Effector memory CD4-positive, alpha-beta T cell (primary cell): ENCODE measurements around the gene RPL37A.

Source experiments
- DNase-seq, 3 donors: peaks; one replicate each; pipeline ENCODE4 v3.0.0-alpha.2; 2020
- H3K27ac ChIP-seq: 2 replicates; pipeline ENCODE4 v1.7.0; 2013; ENCODE audit warnings: mild to moderate bottlenecking, low read length, moderate library complexity; ENCODE audit not compliant: insufficient read depth, poor library complexity, severe bottlenecking
- H3K27me3 ChIP-seq: replicated peaks from 2 replicates; pipeline ENCODE4 v1.7.0; 2013; ENCODE audit warnings: mild to moderate bottlenecking, low read length; ENCODE audit not compliant: insufficient read depth, control insufficient read depth, poor library complexity, severe bottlenecking
- H3K36me3 ChIP-seq: 2 replicates; pipeline ENCODE4 v1.7.0; 2013; ENCODE audit warnings: mild to moderate bottlenecking, low read length, moderate library complexity; ENCODE audit not compliant: control insufficient read depth, insufficient read depth
- H3K4me1 ChIP-seq: 2 replicates; pipeline ENCODE4 v1.7.0; 2013; ENCODE audit warnings: low read length, mild to moderate bottlenecking; ENCODE audit not compliant: control insufficient read depth, insufficient read depth, poor library complexity, severe bottlenecking
- H3K4me3 ChIP-seq: 2 replicates; pipeline ENCODE4 v1.7.0; 2013; ENCODE audit warnings: low read length, low read depth, mild to moderate bottlenecking; ENCODE audit not compliant: insufficient read depth, poor library complexity, severe bottlenecking
- H3K9me3 ChIP-seq: 2 replicates; pipeline ENCODE4 v1.7.0; 2013; ENCODE audit warnings: mild to moderate bottlenecking, low read length, moderate library complexity; ENCODE audit not compliant: control insufficient read depth

Gene RPL37A

DNA sequence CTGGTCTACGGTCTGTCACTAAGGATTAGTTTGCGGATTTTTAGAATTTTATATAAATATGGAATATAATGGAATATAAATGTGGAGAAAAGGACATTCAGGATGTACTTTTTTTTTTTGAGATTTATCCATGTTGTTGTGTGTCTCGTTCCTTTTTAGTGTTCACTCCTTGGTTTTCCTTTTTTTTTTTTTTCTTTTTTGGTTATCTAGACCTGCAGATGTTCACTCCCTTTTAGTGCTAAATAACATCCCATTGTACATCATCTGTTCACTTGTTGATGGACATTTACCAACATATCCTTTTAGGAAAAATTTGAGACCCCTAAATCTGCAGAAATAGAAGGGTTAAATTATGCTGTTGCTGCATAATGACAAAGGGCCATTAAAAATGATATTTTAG, 25.5 kb upstream of the RPL37A start:
- no peak overlapping the region for H3K4me3 ChIP-seq
- no peaks in the 10 kb centered on the region for H3K9me3 ChIP-seq
- no peak overlapping the region for H3K27ac ChIP-seq
- DNase-seq = no peak
- no peaks in the 10 kb centered on the region for H3K4me1 ChIP-seq
- peaks cover 14% of the 10 kb centered on the region for H3K36me3 ChIP-seq
- H3K27me3 ChIP-seq = no peaks in the 10 kb centered on the region

DNA sequence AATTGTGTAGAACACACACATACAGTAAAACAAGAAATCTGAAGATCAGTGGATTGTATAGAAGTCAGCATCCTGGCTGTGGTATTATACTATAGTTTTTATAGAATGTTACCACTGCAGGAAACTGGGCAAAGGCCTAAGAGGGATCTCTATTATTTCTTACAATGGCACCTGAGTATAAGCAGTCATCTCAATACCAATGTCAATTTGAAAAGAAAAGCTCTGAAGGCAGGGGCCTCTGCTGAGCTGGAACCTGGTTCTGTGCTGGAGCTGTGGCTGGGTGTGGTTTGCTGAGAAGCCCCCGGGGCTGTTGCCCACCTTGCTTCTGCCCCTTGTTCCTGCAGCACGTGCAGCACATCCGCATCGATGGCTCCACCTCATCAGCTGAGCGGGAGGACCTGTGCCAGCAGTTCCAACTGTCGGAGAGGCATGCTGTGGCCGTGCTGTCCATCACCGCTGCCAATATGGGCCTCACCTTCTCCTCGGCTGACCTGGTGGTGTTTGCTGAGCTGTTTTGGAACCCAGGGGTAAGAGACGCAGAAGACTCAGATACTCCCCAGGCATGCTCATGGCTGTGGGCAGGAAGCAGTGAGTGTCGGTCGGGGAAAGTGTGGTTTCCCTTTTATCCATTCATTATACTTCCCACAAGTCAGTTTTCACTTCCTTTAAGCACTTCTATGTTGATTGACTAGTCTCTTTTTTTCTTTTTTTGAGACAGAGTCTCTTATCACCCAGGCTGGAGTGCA, 23.5 kb upstream of the RPL37A start:
- Histone ChIP-seq H3K4me1 (no peaks in the 10 kb centered on the region), H3K4me3 (no peak overlapping the region), H3K27me3 (no peaks in the 10 kb centered on the region), H3K9me3 (no peaks in the 10 kb centered on the region), H3K27ac (no peak overlapping the region), H3K36me3 (peaks cover 23% of the 10 kb centered on the region)
- DNase-seq = no peak

DNA sequence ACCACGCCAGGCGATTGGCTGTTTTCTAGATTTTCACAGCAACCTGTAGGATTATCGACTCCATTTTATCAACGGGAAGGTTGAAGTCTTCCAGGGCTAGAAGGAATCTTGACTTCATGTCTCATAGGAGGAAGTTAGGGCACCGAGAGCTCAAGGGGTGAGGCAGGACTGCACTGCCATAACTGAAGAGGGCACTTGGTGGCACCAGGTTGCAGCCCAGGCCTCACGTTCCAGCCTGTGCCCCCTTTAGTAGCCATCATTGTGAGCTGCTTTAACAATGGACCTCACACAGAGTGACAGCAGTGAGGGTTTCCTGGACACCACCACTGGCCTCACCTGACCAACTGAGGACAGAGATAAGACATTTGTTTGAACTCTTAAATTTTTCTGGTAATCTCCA, 22.9 kb upstream of the RPL37A start:
- Histone ChIP-seq H3K4me3 (no peak overlapping the region), H3K36me3 (peaks cover 23% of the 10 kb centered on the region)
- no peak for DNase-seq

DNA sequence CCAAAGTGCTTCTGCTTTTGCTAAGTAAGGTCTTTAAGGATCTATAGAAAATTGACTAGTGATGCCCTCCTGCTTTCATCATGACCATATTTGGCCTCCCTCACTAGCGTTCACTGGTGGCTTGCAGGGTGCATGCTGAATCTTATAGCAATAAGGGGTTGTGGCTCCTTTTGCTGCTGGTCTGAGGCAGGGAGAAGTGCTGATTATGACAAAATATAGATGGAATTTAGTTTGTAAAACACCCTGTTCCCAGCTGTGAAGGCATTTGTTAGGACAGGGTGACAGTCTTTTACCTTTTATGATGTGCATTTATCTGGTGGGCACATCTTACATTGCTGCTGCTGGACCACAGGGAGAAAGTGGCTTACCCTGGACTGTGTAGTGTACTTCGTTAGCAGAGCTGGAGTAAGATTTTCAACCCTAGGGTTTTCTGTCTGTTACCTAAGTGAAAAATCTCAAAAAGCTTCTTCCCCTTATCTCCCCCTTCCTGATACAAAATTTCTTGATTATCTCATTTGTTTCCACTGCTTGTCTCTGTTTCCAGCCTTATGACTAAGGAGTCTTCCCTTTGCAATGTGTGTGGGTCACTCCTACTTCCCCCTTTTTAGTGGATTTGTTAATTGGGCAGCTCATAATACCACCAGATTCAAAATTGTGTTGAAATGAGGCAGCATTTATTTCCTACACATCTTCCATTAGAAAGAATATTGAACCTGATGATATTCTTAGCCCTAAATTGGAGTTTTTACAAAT, 21.2 kb upstream of the RPL37A start:
- Histone ChIP-seq H3K27ac (no peak overlapping the region), H3K4me3 (no peak overlapping the region), H3K4me1 (no peaks in the 10 kb centered on the region), H3K27me3 (no peaks in the 10 kb centered on the region), H3K9me3 (no peaks in the 10 kb centered on the region), H3K36me3 (peaks cover 23% of the 10 kb centered on the region)
- DNase-seq = no peak

More for the DNA sequence above, 22.9 kb upstream of the RPL37A start:
- H3K27ac ChIP-seq = no peak overlapping the region
- no peaks in the 10 kb centered on the region for H3K9me3 ChIP-seq
- no peaks in the 10 kb centered on the region for H3K4me1 ChIP-seq
- no peaks in the 10 kb centered on the region for H3K27me3 ChIP-seq

DNA sequence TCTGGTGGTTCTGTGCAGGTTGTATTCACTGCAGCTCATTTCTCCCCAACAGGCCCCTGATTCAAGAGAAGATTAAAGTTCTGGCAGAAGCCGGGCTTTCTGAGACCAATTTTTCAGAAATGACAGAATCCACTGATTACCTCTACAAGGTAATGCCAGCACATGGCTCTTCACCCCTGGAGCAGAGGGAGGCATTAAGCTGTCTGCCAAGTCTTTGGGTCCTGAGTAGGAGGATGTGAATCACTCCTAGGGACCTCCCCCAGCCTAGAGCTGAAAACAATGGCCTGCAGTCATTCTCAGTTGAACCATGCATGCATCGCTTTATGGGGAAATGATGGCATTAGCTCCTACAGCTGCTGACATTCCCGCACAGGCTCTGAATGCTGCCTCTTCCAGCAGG, 20.5 kb upstream of the RPL37A start:
- Histone ChIP-seq H3K27me3 (no peaks in the 10 kb centered on the region), H3K4me3 (no peak overlapping the region), H3K27ac (no peak overlapping the region), H3K4me1 (no peaks in the 10 kb centered on the region), H3K9me3 (no peaks in the 10 kb centered on the region), H3K36me3 (peaks cover 23% of the 10 kb centered on the region)
- no peak for DNase-seq

DNA sequence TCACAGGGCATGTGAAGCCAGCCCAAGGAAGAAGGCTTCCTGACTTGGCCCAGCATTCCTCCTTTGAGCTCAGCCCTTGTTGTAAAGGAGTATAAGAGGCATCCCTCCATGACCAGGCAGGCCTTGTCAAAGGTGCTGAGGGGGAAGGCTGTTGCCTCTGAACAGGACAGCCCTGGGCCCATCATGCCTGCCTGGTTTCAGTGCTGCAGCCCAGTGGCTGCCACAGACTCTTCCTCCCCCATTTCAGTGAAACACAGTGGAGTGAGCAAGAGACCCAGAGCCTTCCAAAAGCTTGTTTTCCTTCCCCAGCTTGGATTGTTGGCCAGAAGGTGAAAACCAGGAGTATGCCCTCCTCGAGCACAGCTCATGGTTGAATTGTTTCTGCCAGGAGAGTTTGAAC, 19.9 kb upstream of the RPL37A start:
- H3K27me3 ChIP-seq = no peaks in the 10 kb centered on the region
- H3K27ac ChIP-seq = no peak overlapping the region
- peaks cover 23% of the 10 kb centered on the region for H3K36me3 ChIP-seq
- H3K4me3 ChIP-seq = no peak overlapping the region
- DNase-seq = no peak
- H3K4me1 ChIP-seq = no peaks in the 10 kb centered on the region
- no peaks in the 10 kb centered on the region for H3K9me3 ChIP-seq

DNA sequence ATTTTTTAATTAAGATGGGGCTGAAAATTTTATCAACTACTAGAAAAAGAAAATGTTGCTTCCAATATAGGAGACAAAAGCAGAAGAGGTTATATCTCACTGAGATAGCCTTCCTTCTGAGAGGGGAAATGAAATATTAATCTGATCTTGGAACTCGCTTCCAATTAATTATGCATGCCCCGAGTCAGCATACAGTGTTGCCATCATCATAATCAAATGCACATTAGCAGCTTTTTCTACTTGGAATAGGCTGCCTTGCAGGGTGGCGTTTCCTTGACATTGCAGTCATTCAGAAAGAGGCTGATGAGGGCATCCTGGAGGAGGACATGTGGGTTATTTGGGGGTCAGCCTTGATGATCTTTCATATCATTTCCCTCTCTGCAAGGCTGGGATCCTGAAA, 18.4 kb upstream of the RPL37A start:
- no peaks in the 10 kb centered on the region for H3K27me3 ChIP-seq
- no peak for DNase-seq
- H3K4me1 ChIP-seq = no peaks in the 10 kb centered on the region
- peaks cover 23% of the 10 kb centered on the region for H3K36me3 ChIP-seq
- H3K9me3 ChIP-seq = no peaks in the 10 kb centered on the region
- no peak overlapping the region for H3K4me3 ChIP-seq
- no peak overlapping the region for H3K27ac ChIP-seq

DNA sequence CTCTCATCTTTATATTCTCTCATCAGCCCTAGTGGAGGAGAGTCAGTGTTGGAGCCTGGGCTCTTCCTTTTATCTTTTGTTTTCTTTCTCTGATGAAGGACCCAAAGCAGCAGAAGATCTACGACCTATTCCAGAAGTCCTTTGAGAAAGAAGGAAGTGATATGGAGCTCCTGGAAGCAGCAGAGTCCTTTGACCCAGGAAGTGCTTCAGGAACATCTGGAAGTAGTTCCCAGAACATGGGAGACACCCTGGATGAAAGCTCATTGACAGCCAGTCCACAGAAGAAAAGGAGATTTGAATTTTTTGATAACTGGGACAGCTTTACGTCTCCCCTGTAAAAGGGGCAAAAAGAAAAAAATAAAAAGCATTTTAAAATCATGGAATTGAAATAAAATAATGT, 16.0 kb upstream of the RPL37A start:
- Histone ChIP-seq H3K27ac (no peak overlapping the region), H3K4me1 (no peaks in the 10 kb centered on the region), H3K9me3 (no peaks in the 10 kb centered on the region), H3K4me3 (no peak overlapping the region), H3K27me3 (no peaks in the 10 kb centered on the region), H3K36me3 (peaks cover 18% of the 10 kb centered on the region)
- no peak for DNase-seq

DNA sequence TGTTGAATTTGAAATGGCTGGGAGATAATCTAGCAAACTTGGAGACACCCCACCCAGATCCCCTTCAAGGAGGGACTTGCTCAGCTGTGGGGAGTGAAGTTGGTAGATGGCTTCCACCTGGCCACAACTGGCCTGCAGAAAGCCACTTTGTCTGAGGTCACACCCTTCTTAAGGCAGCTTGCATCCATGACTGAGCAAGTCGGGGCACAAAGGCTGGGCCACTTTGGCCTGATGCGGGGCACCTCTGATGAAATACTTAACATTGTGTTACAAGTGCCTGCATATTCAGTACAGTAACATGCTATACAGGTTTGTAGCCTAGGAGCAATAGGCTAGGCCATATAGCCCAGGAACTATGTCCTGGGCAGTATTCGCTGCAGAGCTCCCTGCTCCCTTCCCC, 13.4 kb upstream of the RPL37A start:
- H3K4me1 ChIP-seq = no peaks in the 10 kb centered on the region
- no peak overlapping the region for H3K4me3 ChIP-seq
- no peak for DNase-seq
- no peaks in the 10 kb centered on the region for H3K36me3 ChIP-seq
- no peaks in the 10 kb centered on the region for H3K27me3 ChIP-seq
- H3K9me3 ChIP-seq = no peaks in the 10 kb centered on the region
- H3K27ac ChIP-seq = no peak overlapping the region

DNA sequence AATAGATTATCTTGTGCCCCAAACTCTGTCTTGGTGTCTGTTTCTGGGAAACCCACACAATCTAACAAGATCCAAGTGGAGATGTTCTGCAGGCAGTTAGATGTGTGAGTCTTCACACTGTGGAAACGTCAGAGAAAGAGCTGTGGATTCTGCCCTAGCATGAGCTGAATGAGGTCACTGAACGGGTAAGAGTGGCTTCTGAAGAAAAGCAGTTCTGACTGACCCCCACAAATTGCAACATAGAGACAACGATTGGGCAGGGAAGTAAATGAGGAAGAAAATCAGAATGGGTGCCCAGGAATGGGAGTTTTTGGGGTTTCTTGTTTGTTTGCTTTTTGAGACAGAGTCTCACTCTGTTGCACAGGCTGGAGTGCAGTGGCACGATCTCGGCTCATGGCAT, 12.9 kb upstream of the RPL37A start:
- Histone ChIP-seq H3K9me3 (no peaks in the 10 kb centered on the region), H3K4me3 (no peak overlapping the region), H3K27ac (no peak overlapping the region), H3K36me3 (no peaks in the 10 kb centered on the region), H3K27me3 (no peaks in the 10 kb centered on the region), H3K4me1 (no peaks in the 10 kb centered on the region)
- no peak for DNase-seq
